ENCODE results near the gene TBL3.

DNA sequence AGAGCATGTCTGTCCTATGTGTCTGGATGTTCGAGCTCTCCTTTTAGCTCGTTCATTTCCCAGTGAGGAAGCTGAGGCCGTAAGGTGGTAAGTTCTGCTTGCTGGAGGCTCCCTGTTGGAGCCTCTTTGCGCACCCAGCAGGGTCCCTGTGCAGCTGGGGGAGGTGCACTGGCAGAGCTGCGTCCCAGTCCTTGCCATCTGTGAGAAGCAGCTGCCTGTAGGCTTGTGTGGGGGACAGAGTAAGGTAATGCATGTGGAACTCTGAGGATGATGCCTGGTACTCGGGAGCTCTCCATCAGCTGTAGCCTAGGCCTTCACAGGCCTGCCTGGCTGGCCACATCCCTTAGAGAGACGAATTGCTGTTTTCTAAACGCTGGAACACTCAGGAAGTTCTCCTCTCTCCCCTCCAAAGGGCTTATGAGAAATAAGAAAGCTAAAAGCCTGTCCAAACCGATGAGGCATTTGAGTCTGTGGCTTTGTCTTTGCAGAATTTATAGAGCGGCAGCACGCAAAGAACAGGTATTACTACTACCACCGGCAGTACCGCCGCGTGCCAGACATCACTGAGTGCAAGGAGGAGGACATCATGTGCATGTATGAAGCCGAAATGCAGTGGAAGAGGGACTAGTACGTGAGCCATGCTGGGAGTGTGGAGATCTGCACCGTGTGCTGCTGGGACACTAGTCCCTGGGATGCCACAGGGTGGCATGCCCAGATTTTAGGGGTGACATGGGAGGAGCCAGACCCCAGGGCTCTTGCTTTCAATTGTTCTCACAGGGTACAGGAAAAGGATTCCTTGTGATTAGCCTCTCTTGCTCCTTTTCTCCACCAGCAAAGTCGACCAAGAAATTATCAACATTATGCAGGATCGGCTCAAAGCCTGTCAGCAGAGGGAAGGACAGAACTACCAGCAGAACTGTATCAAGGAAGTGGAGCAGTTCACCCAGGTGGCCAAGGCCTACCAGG lies 10.9 kb upstream of the TBL3 start:
- TF ChIP-seq POLR2AphosphoS5 (IDR thresholded peaks at IDR 0.05): no peak
- TF ChIP-seq, protein P1, sequence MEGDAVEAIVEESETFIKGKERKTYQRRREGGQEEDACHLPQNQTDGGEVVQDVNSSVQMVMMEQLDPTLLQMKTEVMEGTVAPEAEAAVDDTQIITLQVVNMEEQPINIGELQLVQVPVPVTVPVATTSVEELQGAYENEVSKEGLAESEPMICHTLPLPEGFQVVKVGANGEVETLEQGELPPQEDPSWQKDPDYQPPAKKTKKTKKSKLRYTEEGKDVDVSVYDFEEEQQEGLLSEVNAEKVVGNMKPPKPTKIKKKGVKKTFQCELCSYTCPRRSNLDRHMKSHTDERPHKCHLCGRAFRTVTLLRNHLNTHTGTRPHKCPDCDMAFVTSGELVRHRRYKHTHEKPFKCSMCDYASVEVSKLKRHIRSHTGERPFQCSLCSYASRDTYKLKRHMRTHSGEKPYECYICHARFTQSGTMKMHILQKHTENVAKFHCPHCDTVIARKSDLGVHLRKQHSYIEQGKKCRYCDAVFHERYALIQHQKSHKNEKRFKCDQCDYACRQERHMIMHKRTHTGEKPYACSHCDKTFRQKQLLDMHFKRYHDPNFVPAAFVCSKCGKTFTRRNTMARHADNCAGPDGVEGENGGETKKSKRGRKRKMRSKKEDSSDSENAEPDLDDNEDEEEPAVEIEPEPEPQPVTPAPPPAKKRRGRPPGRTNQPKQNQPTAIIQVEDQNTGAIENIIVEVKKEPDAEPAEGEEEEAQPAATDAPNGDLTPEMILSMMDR (IDR thresholded peaks at IDR 0.05; ENCODE audit: poor library complexity, severe bottlenecking): no peak

Data from neural cell (in vitro differentiated cells).